GM12878 (cell line): ENCODE measurements around the gene GARRE1. TPM values are rescaled to one million over a fixed set of nuclear protein-coding genes. Genes with fewer than 3 reads are reported as not detected.

Experiments
- ATAC-seq: fragments of 200-7000 bp; cut with Tn5 transposase; 3 replicates; pipeline ENCODE4 v1.9.1; 2020; ENCODE audit warnings: mild to moderate bottlenecking, moderate library complexity
- Bru-seq: library from RNA; stranded (reverse); fragments of 400-500 nt; gene quantifications from one replicate; lab custom pipeline; 2021; lab: Mats Ljungman, UMichigan
- BruChase-seq, 2 experiments: library from RNA; stranded (reverse); fragments of 400-500 nt; gene quantifications; one replicate each; lab custom pipeline; 2021; lab: Mats Ljungman, UMichigan
- BruUV-seq: library from RNA; stranded (reverse); fragments of 400-500 nt; replicated peaks from 2 replicates; lab custom pipeline; 2021; lab: Mats Ljungman, UMichigan
- CTCF ChIA-PET: fragments of 300-600 bp; sonication (Branson Sonifier 250); formaldehyde crosslinking; extraction: SDS; loops from one replicate; lab custom pipeline; 2021; ENCODE audit warnings: inconsistent platforms; lab: Yijun Ruan, JAX
- POLR2A ChIA-PET: fragments of 350-600 bp; formaldehyde crosslinking; extraction: SDS; loops from one replicate; lab custom pipeline; 2021; ENCODE audit warnings: inconsistent platforms; lab: Charles Lee
- RAD21 ChIA-PET: fragments of 300-600 bp; sonication (Branson Sonifier 250); formaldehyde crosslinking; loops from one replicate; lab custom pipeline; 2023; ENCODE audit warnings: antibody characterized with exemption; ENCODE audit not compliant: unreplicated experiment; lab: Charles Lee
- SMC1A ChIA-PET: fragments of 300-600 bp; sonication (Branson Sonifier 250); formaldehyde crosslinking; loops from one replicate; lab custom pipeline; 2023; ENCODE audit not compliant: unreplicated experiment, uncharacterized antibody; lab: Charles Lee
- DNase-seq: peaks from one replicate; pipeline ENCODE4 v3.0.0-alpha.2; 2011; ENCODE audit warnings: low read depth, low spot score
- FAIRE-seq: peaks from 3 replicates; lab custom pipeline; 2011; peaks lifted over from hg19 to GRCh38; lab: Jason Lieb, UNC
- H2AFZ ChIP-seq: 2 replicates; pipeline ENCODE4 v1.6.0; 2011; ENCODE audit warnings: low read depth, low read length, control low read depth; ENCODE audit not compliant: control insufficient read depth
- H3K27ac ChIP-seq: 2 replicates; pipeline ENCODE4 v1.5.1; 2011; ENCODE audit warnings: control low read depth; ENCODE audit not compliant: control insufficient read depth, insufficient read depth
- H3K27me3 ChIP-seq, 2 experiments: replicated peaks in 1 of 2; 2 replicates each; pipeline versions ENCODE4 v1.6.0 to v1.6.1; 2011; ENCODE audit warnings: low read length in 1 of 2; ENCODE audit not compliant: control insufficient read depth in 2 of 2, insufficient read depth in 2 of 2
- H3K36me3 ChIP-seq, 2 experiments: 2 replicates each; pipeline ENCODE4 v1.5.1; 2011; ENCODE audit warnings: low read length in 1 of 2; ENCODE audit not compliant: control insufficient read depth in 2 of 2, insufficient read depth in 2 of 2
- H3K4me1 ChIP-seq: 2 replicates; pipeline ENCODE4 v1.6.1; 2011; ENCODE audit warnings: mild to moderate bottlenecking, low read length, moderate library complexity, mixed read lengths; ENCODE audit not compliant: control insufficient read depth, insufficient read depth
- H3K4me2 ChIP-seq: 2 replicates; pipeline ENCODE4 v1.6.0; 2011; ENCODE audit warnings: control low read depth; ENCODE audit not compliant: control insufficient read depth, insufficient read depth
- H3K4me3 ChIP-seq: fragments of 200-600 bp; sonication (generic); 2 replicates; pipeline ENCODE4 v1.5.1; 2016
- H3K79me2 ChIP-seq: 2 replicates; pipeline ENCODE4 v1.6.0; 2011; ENCODE audit warnings: low read length; ENCODE audit not compliant: control insufficient read depth, insufficient read depth
- H3K9ac ChIP-seq: 2 replicates; pipeline ENCODE4 v1.8.0; 2011; ENCODE audit warnings: low read length, control low read depth, mixed read lengths; ENCODE audit not compliant: control insufficient read depth, insufficient read depth
- H3K9me3 ChIP-seq: replicated peaks from 3 replicates; pipeline ENCODE4 v1.5.1; 2011; ENCODE audit warnings: mild to moderate bottlenecking, low read length; ENCODE audit not compliant: control insufficient read depth, insufficient read depth
- H4K20me1 ChIP-seq: 2 replicates; pipeline ENCODE4 v1.6.0; 2011; ENCODE audit not compliant: control insufficient read depth, insufficient read depth
- ATF2 ChIP-seq: IDR thresholded peaks from 2 replicates; pipeline ENCODE4 v1.6.1; 2012; ENCODE audit warnings: low read length, inconsistent platforms
- CREB1 ChIP-seq: IDR thresholded peaks from 2 replicates; pipeline ENCODE4 v1.6.1; 2012; ENCODE audit warnings: low read depth, mild to moderate bottlenecking, inconsistent platforms
- CREM ChIP-seq: IDR thresholded peaks from 2 replicates; pipeline ENCODE4 v1.6.1; 2014; ENCODE audit warnings: antibody characterized with exemption, low read depth
- HDAC6 ChIP-seq: fragments of 200-600 bp; sonication (generic); IDR thresholded peaks from one replicate; pipeline ENCODE4 v1.8.0; 2017; ENCODE audit warnings: antibody characterized with exemption; ENCODE audit not compliant: unreplicated experiment
- JUND ChIP-seq: IDR thresholded peaks from 2 replicates; pipeline ENCODE4 v1.6.1; 2012; ENCODE audit warnings: low read depth, mild to moderate bottlenecking, low read length, improper control_type of control experiment, moderate library complexity
- MEF2A ChIP-seq: IDR thresholded peaks from 2 replicates; pipeline ENCODE4 v1.6.1; 2011; ENCODE audit warnings: low read depth, mild to moderate bottlenecking, low read length, moderate library complexity; ENCODE audit not compliant: insufficient read depth
- NR2F1 ChIP-seq: fragments of 450-650 bp; conservative IDR thresholded peaks from 2 replicates; pipeline ENCODE4 v1.6.1; 2017; ENCODE audit warnings: mild to moderate bottlenecking
- POLR2AphosphoS5 ChIP-seq: IDR thresholded peaks from 2 replicates; pipeline ENCODE4 v1.6.1; 2011; ENCODE audit warnings: mild to moderate bottlenecking, low read length, inconsistent platforms
- POU2F2 ChIP-seq: IDR thresholded peaks from 3 replicates; pipeline ENCODE4 v1.6.1; 2011; ENCODE audit warnings: low read depth, mild to moderate bottlenecking, low read length, borderline replicate concordance
- SMC3 ChIP-seq: IDR thresholded peaks from 2 replicates; pipeline ENCODE4 v1.6.1; 2011; ENCODE audit warnings: low read length, improper control_type of control experiment, borderline replicate concordance
- STAT3 ChIP-seq: IDR thresholded peaks from 2 replicates; pipeline ENCODE4 v1.6.1; 2011; ENCODE audit warnings: low read depth, low read length, improper control_type of control experiment
- TCF12 ChIP-seq: IDR thresholded peaks from 2 replicates; pipeline ENCODE4 v1.6.1; 2011; ENCODE audit warnings: low read depth, mild to moderate bottlenecking, low read length
- ZNF207 ChIP-seq: fragments of 450-650 bp; IDR thresholded peaks from 2 replicates; pipeline ENCODE4 v1.6.1; 2014; ENCODE audit warnings: antibody characterized with exemption, mild to moderate bottlenecking, borderline replicate concordance
- ZNF217 ChIP-seq: fragments of 450-650 bp; IDR thresholded peaks from 2 replicates; pipeline ENCODE4 v1.6.1; 2017; ENCODE audit warnings: antibody characterized with exemption, mild to moderate bottlenecking
- ZNF24 ChIP-seq: fragments of 450-650 bp; IDR thresholded peaks from 2 replicates; pipeline ENCODE4 v1.6.1; 2017; ENCODE audit warnings: antibody characterized with exemption, mild to moderate bottlenecking
- ZZZ3 ChIP-seq: IDR thresholded peaks from 2 replicates; pipeline ENCODE4 v1.6.1; 2011; ENCODE audit warnings: low read depth; ENCODE audit not compliant: control insufficient read depth, insufficient read length
- WGBS: methylation state at CpG from one replicate; pipeline ENCODE4 v1.1.6; 2016; ENCODE audit warnings: low lambda C conversion rate; ENCODE audit not compliant: insufficient replicate concordance, insufficient coverage; ENCODE audit errors: missing lambda C conversion rate; 5-methylcytosine and 5-hydroxymethylcytosine counted together
- in situ Hi-C: fragments of 300-500 bp; cut with MboI; formaldehyde crosslinking; loops from 9 replicates; pipeline ENCODE4 v1.14.3; 2018; ENCODE audit warnings: mixed read lengths
- intact Hi-C: fragments of 100-400 bp; cut with micrococcal nuclease; formaldehyde crosslinking; loops from one replicate; pipeline ENCODE4 v1.14.2; 2022; ENCODE audit not compliant: unreplicated experiment
- long read RNA-seq, 2 experiments: library from polyadenylated mRNA; unstranded; transcript quantifications; one replicate each; pipeline ENCODE4 v2.0.0, GENCODE V29; 2019 to 2020
- polyA minus RNA-seq, 3 experiments: library from RNA; depleted of rRNA, polyadenylated mRNA; stranded (reverse); fragments of >200 nt; gene quantifications; 2 replicates each; pipeline ENCODE4 v1.2.3, GENCODE V29; 2011
- polyA plus RNA-seq, 11 experiments: library from polyadenylated mRNA; depleted of rRNA in 4 of 11; unstranded in 6 of 11; stranded (reverse) in 5 of 11; fragments of >200 nt; fragmentation: Nextera tagmentation in 4 of 11; fragmentation: Illumina TruSeq in 1 of 11; extraction: Ambion mirVana in 4 of 11; extraction: Trizol in 1 of 11; gene quantifications; 1 replicate in 1 of 11; 2 replicates in 10 of 11; pipeline versions ENCODE4 v1.2.1 to v1.2.3, GENCODE V29; 2011 to 2016; ENCODE audit warnings: inconsistent platforms in 2 of 11, missing spikeins in 2 of 11, low read depth in 1 of 11
- total RNA-seq, 4 experiments: library from RNA; depleted of rRNA in 3 of 4; stranded (reverse); fragments of >200 nt in 3 of 4; fragmentation: Illumina TruSeq in 1 of 4; extraction: Trizol in 1 of 4; gene quantifications; 2 replicates each; pipeline versions ENCODE4 v1.2.1 to v1.2.3, GENCODE V29; 2013 to 2021

The GARRE1 gene, protein sequence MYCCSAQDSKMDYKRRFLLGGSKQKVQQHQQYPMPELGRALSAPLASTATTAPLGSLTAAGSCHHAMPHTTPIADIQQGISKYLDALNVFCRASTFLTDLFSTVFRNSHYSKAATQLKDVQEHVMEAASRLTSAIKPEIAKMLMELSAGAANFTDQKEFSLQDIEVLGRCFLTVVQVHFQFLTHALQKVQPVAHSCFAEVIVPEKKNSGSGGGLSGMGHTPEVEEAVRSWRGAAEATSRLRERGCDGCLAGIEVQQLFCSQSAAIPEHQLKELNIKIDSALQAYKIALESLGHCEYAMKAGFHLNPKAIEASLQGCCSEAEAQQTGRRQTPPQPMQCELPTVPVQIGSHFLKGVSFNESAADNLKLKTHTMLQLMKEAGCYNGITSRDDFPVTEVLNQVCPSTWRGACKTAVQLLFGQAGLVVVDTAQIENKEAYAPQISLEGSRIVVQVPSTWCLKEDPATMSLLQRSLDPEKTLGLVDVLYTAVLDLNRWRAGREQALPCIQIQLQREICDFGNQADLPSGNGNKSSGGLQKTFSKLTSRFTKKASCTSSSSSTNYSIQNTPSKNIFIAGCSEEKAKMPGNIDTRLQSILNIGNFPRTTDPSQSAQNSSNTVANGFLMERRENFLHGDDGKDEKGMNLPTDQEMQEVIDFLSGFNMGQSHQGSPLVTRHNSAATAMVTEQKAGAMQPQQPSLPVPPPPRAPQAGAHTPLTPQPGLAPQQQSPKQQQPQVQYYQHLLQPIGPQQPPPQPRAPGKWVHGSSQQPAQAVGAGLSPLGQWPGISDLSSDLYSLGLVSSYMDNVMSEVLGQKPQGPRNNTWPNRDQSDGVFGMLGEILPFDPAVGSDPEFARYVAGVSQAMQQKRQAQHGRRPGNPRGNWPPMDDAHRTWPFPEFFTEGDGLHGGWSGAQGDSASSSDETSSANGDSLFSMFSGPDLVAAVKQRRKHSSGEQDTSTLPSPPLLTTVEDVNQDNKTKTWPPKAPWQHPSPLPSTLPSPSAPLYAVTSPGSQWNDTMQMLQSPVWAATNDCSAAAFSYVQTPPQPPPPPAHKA (N-terminal part only)
- 28.7 and 30.3 TPM in 2 replicates for total RNA-seq (2013; cell fraction: nucleolus; rRNA removed)
- 5.8 and 7.3 TPM in 2 replicates for total RNA-seq (2014; rRNA removed)
- total RNA-seq (2014; rRNA removed; fragmentation: Illumina TruSeq; extraction: Trizol): 4.9 and 5.2 TPM in 2 replicates
- 6.0 and 9.4 TPM in 2 replicates for total RNA-seq (2021)
- 3.3 TPM for polyA plus RNA-seq (2011; ENCODE audit: low read depth)
- polyA plus RNA-seq (2011; rRNA removed): 6.8 and 8.4 TPM in 2 replicates
- polyA plus RNA-seq (2011; cell fraction: cytosol; rRNA removed): 5.6 and 7.4 TPM in 2 replicates
- 10.1 and 10.5 TPM in 2 replicates for polyA plus RNA-seq (2011; cell fraction: nucleus; rRNA removed)
- polyA plus RNA-seq (2012): 5.5 and 6.8 TPM in 2 replicates
- 4.9 and 5.0 TPM in 2 replicates for polyA plus RNA-seq (2014; fragmentation: Illumina TruSeq; extraction: Trizol)
- 1 to 10 TPM; 1.1 to 2.5 TPM for polyA plus RNA-seq (2014; fragmentation: Nextera tagmentation; extraction: Ambion mirVana)
- polyA plus RNA-seq (2014; rRNA removed): 6.0 and 6.6 TPM in 2 replicates
- polyA plus RNA-seq (2016; fragmentation: Nextera tagmentation; extraction: Ambion mirVana): 1 to 10 TPM; 5.0 to 5.1 TPM
- polyA minus RNA-seq (2011; rRNA and poly(A)+ RNA removed): 6.2 and 7.8 TPM in 2 replicates
- polyA minus RNA-seq (2011; cell fraction: cytosol; rRNA and poly(A)+ RNA removed): 2.1 and 3.8 TPM in 2 replicates
- polyA minus RNA-seq (2011; cell fraction: nucleus; rRNA and poly(A)+ RNA removed): 4.4 and 5.6 TPM in 2 replicates
- Bru-seq, nascent RNA: percentile 69 among the genes with signal in this experiment
- percentile 65 among the genes with signal in this experiment for BruChase-seq, experiment 1, labeled RNA remaining after a 6-hour chase
- BruChase-seq, experiment 2, labeled RNA remaining after a 2-hour chase: percentile 68 among the genes with signal in this experiment
- long read RNA-seq, experiment 1, partial matches to known transcripts: 1 of 1 reads
- long read RNA-seq, experiment 1, other reads (novel, unspliced or antisense): 0 of 1 reads
- long read RNA-seq, experiment 2, partial matches to known transcripts: 1 of 2 reads
- long read RNA-seq, experiment 2, other reads (novel, unspliced or antisense): 1 of 2 reads

- FAIRE-seq: peak; percentile 23
- BruUV-seq: TSS peak; percentile 87
- in situ Hi-C loops (no loop called here), intact Hi-C loops (no loop called here)
- ATAC-seq: peak; percentile 95
- H2AFZ ChIP-seq: peak within 1 kb of the TSS; percentile 95
- peak within 1 kb of the TSS; percentile 92 for H3K9ac ChIP-seq
- under 1% methylated on average over 29 of the region's 56 CpGs for WGBS
- DNase-seq: no peak
- ChIA-PET SMC1A (no interaction called here), RAD21 (interaction anchor here (0.9 kb wide), 1 partner anchor 60 kb away, joined by 4 read pairs; no protein-coding TSS in a partner anchor), POLR2A (interaction anchor here (0.6 to 0.7 kb wide), 2 partner anchors 9 to 62 kb away, joined by 5 to 6 read pairs; no protein-coding TSS in a partner anchor), CTCF (no interaction called here)
- peaks cover 5% of the 10 kb centered on the region for H3K79me2 ChIP-seq
- no peaks in the 10 kb centered on the region for H3K27me3 ChIP-seq
- H3K4me1 ChIP-seq: peaks cover 5% of the 10 kb centered on the region
- H4K20me1 ChIP-seq: no peaks in the 10 kb centered on the region
- H3K4me3 ChIP-seq: peak within 1 kb of the TSS; percentile 100
- H3K27ac ChIP-seq: peak within 1 kb of the TSS; percentile 84
- no peaks in the 10 kb centered on the region; a peak in 1 of 4 replicates for H3K36me3 ChIP-seq
- H3K9me3 ChIP-seq: no peaks in the 10 kb centered on the region
- peak within 1 kb of the TSS; percentile 97 for H3K4me2 ChIP-seq
- TF ChIP-seq ZNF207 (0 out of 2 replicates have a peak, but pooled peaks have one; percentile 45), ZNF24 (no peak), NR2F1 (no peak), POU2F2 (no peak; the same call in 2 of the 3 replicates), POLR2AphosphoS5 (peak; percentile 63; the same call in 1 of the 2 replicates), CREM (peak; percentile 72; the same call in 1 of the 2 replicates), MEF2A (no peak), HDAC6 (no peak), ATF2 (no peak), STAT3 (no peak), TCF12 (no peak), ZZZ3 (no peak), ZNF217 (no peak), SMC3 (no peak), JUND (no peak), CREB1 (peak; percentile 81; the same call in 1 of the 2 replicates)
These were observed at the start of gene GARRE1 for GRCh38 chr19:34254046-34254697. GARRE1 (plus strand) TSS chr19:34254554; CDS start chr19:34300474, 45,920 bp downstream.
